Lower lobe of right lung (tissue), 2 donors: ENCODE results near the gene DCC. TPM values are rescaled to one million over a fixed set of nuclear protein-coding genes. Genes with fewer than 3 reads are reported as not detected.

Experiments used
- ATAC-seq, 2 donors: fragments of 200-7000 bp; cut with Tn5 transposase; one replicate each; pipeline ENCODE4 v1.9.1; 2020 to 2022; ENCODE audit warnings: mild to moderate bottlenecking in 2 of 2, moderate library complexity in 2 of 2
- DNase-seq: peaks from one replicate; pipeline ENCODE4 v3.0.0-alpha.2; 2020
- H3K27ac ChIP-seq: fragments of 200-600 bp; one replicate; pipeline ENCODE4 v1.8.0; 2022
- H3K27me3 ChIP-seq: fragments of 200-600 bp; one replicate; pipeline ENCODE4 v1.8.0; 2022; ENCODE audit warnings: low read depth
- H3K36me3 ChIP-seq: fragments of 200-600 bp; one replicate; pipeline ENCODE4 v1.8.0; 2022; ENCODE audit warnings: mild to moderate bottlenecking
- H3K4me1 ChIP-seq: fragments of 200-600 bp; one replicate; pipeline ENCODE4 v1.8.0; 2022
- H3K4me3 ChIP-seq: fragments of 200-600 bp; one replicate; pipeline ENCODE4 v1.8.0; 2022; ENCODE audit warnings: mild to moderate bottlenecking
- H3K9me3 ChIP-seq: fragments of 200-600 bp; one replicate; pipeline ENCODE4 v1.8.0; 2022
- CTCF ChIP-seq: fragments of 200-600 bp; IDR thresholded peaks from one replicate; pipeline ENCODE4 v1.8.0; 2022; ENCODE audit warnings: antibody characterized with exemption, mild to moderate bottlenecking
- intact Hi-C: fragments of 100-400 bp; cut with DNase I; formaldehyde crosslinking; loops from one replicate; pipeline ENCODE4 v1.11.0; 2022
- total RNA-seq: library from RNA; stranded (reverse); fragmentation: NEBNext Ultra II Directional; extraction: Animal tissue kit (Norgen Biotek cat#: 25700); gene quantifications from one replicate; pipeline ENCODE4 v1.2.1, GENCODE V29; 2021
- donor health status: DM: no; HTN: yes; CAD: no; lungs with severe emphysema.

Gene DCC
- total RNA-seq, 1 donor from 2014 or later: 4.5 TPM

GRCh38 chr18:52572036-52573000, 232.3 kb downstream of the DCC start:
- no peak for DNase-seq
- no peaks in the 10 kb centered on the region for H3K9me3 ChIP-seq
- H3K4me1 ChIP-seq: no peaks in the 10 kb centered on the region
- TF ChIP-seq CTCF: no peak
- intact Hi-C loops: no loop called here
- peak in 1 of 2 donors; percentile 19 for ATAC-seq
- H3K4me3 ChIP-seq: no peak overlapping the region
- H3K27ac ChIP-seq: no peak overlapping the region
- no peaks in the 10 kb centered on the region for H3K36me3 ChIP-seq
- H3K27me3 ChIP-seq: no peaks in the 10 kb centered on the region

GRCh38 chr18:52577795-52578194, 237.8 kb downstream of the DCC start:
- Histone ChIP-seq H3K27ac (no peak overlapping the region), H3K36me3 (no peaks in the 10 kb centered on the region), H3K4me3 (no peak overlapping the region), H3K4me1 (no peaks in the 10 kb centered on the region), H3K27me3 (no peaks in the 10 kb centered on the region), H3K9me3 (no peaks in the 10 kb centered on the region)
- intact Hi-C loops: no loop called here
- DNase-seq: no peak
- ATAC-seq: no peak
- TF ChIP-seq CTCF: no peak

GRCh38 chr18:52582061-52582460, 242.1 kb downstream of the DCC start:
- Histone ChIP-seq H3K27ac (no peak overlapping the region), H3K36me3 (no peaks in the 10 kb centered on the region), H3K4me3 (no peak overlapping the region), H3K4me1 (no peaks in the 10 kb centered on the region), H3K27me3 (no peaks in the 10 kb centered on the region), H3K9me3 (no peaks in the 10 kb centered on the region)
- intact Hi-C loops: no loop called here
- TF ChIP-seq CTCF: no peak
- ATAC-seq (no peak), DNase-seq (no peak)

DNA sequence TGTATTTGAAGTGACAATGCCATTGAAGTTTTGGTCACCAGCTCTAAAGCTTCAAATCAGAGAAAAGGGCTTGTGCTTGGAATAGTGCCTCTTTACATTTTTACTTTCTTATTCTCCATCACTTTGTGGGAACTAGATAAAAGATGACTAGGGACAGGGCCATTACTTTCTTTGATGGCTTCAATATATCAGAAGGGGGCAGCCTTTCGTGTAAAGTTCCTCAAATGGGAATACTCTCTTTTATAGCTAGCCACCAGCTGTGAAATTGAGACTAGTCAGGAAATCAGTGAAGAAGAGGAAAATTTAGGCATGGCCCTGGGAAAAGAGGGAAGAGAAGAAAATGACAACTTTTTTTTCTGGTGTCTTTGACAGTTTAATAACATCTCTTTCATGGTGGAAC, 242.5 kb downstream of the DCC start:
- intact Hi-C loops: no loop called here
- ATAC-seq: no peak
- no peak for TF ChIP-seq CTCF

GRCh38 chr18:52588931-52589330, 248.9 kb downstream of the DCC start:
- no peak for DNase-seq
- no peaks in the 10 kb centered on the region for H3K9me3 ChIP-seq
- intact Hi-C loops: no loop called here
- no peak for TF ChIP-seq CTCF
- no peaks in the 10 kb centered on the region for H3K4me1 ChIP-seq
- no peak overlapping the region for H3K27ac ChIP-seq
- H3K36me3 ChIP-seq: no peaks in the 10 kb centered on the region
- no peak overlapping the region for H3K4me3 ChIP-seq
- no peak for ATAC-seq
- H3K27me3 ChIP-seq: no peaks in the 10 kb centered on the region

More for the DNA sequence above, 242.5 kb downstream of the DCC start:
- Histone ChIP-seq H3K36me3 (no peaks in the 10 kb centered on the region), H3K27me3 (no peaks in the 10 kb centered on the region), H3K4me3 (no peak overlapping the region), H3K4me1 (no peaks in the 10 kb centered on the region), H3K9me3 (no peaks in the 10 kb centered on the region), H3K27ac (no peak overlapping the region)
- DNase-seq: no peak
